HEK293T (cell line): ENCODE measurements around the gene CUX1.

Experiments
- BHLHE40 ChIP-seq: fragments of 450-650 bp; IDR thresholded peaks from 2 replicates; pipeline ENCODE4 v1.6.1; 2016; ENCODE audit warnings: mild to moderate bottlenecking, moderate library complexity, borderline replicate concordance
- ELF4 ChIP-seq: fragments of 450-650 bp; IDR thresholded peaks from 2 replicates; pipeline ENCODE4 v1.6.1; 2017; ENCODE audit warnings: antibody characterized with exemption
- FOXA1 ChIP-seq: fragments of 450-650 bp; IDR thresholded peaks from 2 replicates; pipeline ENCODE4 v1.6.1; 2016; ENCODE audit warnings: mild to moderate bottlenecking
- FOXK2 ChIP-seq: fragments of 450-650 bp; IDR thresholded peaks from 2 replicates; pipeline ENCODE4 v1.6.1; 2016; ENCODE audit warnings: mild to moderate bottlenecking
- LEF1 ChIP-seq: fragments of 450-650 bp; IDR thresholded peaks from 2 replicates; pipeline ENCODE4 v1.6.1; 2017; ENCODE audit warnings: mild to moderate bottlenecking, borderline replicate concordance
- ZNF384 ChIP-seq: fragments of 450-650 bp; IDR thresholded peaks from 2 replicates; pipeline ENCODE4 v1.6.1; 2016

DNA sequence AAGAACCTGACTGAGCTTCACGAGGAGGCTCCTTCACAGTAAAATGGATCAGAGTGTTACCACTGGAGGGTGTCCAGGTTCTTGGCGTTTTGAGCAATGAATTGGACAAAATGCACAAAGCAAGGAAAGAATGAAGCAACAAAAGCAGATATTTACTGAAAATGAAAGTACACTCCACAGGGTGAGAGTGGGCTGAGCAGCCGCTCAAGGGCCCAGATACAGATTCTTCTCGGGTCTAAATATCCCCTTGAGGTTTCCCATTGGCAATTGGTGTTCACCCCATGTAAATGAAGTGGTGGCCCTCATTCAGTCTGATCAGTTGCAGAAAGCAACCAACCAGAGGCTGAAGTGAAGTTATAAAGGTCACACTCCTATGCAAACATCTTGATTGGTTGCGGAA is 254.6 kb downstream of the CUX1 start:
- TF ChIP-seq BHLHE40 (no peak), ELF4 (no peak), LEF1 (no peak), ZNF384 (no peak), FOXK2 (no peak), FOXA1 (no peak)
